ENCODE results near the gene TPST1.
"Not testable (repeated sequence)": the region's sequence is repeated elsewhere in the genome, so short reads cannot be mapped to it uniquely, and the experiment has no call there.

Gene TPST1

DNA sequence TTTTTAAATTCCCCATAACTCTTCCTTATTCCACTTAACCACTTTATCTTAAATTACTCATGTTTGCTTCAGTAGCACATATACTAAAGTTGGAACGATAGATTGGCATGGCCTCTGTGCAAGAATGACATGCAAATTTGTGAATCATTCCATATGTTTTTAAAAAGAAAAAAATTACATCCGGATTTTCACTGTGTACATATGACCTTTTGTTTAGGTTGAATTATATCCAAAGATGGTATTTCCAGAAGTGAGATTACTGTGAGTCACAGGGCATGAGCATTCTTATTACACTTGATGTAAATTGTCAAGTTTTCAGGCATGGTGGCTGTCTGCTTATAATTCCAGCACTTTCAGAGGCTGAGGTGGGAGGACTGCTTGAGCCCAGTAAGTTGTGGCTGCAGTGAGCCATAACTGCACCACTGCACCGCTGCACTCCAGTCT, 190.0 kb downstream of the TPST1 start:
- not testable (repeated sequence) for DNase-seq

GRCh38 chr7:66396052-66396451, 190.9 kb downstream of the TPST1 start:
- not testable (repeated sequence) for DNase-seq

DNA sequence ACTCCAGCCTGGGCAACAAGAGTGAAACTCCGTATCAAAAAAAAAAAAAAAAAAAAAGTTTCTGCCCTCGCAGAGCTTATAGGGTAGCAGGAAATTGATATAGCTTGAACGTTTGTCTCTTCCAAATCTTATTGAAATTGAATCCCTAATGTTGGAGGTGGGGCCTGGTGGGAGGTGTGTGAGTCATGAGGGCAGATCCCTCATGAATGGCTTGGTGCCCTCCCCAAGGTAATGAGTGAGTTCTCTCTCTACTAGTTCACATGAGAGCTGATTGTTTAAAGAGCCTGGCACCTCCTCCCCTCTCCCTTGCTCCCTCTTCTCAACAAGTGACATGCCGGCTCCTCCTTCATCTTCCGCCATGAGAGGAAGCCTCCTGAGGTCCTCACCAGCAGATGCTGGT, 193.7 kb downstream of the TPST1 start:
- not testable (repeated sequence) for DNase-seq

DNA sequence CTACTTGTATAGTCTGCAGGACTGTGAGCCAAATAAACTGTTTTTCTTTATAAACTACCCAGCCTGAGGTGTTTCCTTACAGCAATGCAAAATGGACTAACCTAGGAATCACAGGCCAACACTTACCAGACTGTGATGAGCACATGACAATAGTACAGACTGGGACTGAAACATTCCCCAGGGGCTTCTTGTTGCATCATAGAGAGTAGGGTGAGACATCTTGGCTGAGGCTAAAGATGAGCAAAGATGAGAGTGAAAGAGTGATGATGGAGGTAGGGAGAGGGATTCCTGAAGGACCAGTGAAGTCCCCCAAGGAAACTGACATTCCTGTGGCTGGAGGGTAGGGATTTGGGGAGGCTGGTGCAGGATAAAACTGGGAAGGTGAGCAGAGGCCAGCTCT, 194.4 kb downstream of the TPST1 start:
- no peak for DNase-seq

GRCh38 chr7:66400400-66400799, 195.3 kb downstream of the TPST1 start:
- DNase-seq: no peak

DNA sequence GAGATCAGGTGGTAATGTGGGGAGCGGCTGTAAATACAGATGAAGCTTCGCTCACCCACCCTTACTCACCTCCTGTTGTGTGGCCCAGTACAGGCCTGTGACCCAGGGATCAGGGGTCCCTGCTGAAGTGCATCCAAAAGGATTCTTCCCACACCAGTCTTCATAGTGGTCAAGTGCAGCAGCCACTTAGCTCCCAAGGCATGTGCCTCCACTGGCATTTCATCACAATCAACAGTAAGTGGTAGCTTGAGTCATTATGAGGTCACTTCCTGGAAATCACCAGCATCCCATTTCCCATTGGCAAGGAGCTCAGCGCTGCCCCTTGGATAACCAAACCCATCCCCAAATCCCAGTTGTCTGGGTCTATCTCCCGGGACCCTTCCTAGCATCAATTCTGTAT, 196.0 kb downstream of the TPST1 start:
- DNase-seq: not testable (repeated sequence)

DNA sequence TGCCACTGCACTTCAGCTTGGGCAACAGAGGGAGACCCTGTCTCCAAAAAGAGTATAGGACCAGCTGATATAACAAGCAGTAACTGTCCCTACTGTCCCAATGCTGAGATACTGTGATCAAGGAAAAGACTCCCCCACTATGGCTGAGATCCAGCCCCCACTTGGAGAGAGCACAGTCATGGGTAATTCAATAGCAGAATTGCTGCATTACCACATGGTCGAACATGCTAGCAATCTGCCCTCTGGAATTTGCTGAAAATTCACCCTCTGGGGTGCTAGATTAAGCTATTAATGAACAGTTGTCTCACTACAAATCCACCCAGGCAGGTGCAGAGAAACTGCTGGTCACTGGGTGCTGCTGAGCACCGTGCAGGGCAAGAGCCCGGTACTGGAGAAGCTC, 196.8 kb downstream of the TPST1 start:
- DNase-seq: not testable (repeated sequence)

GRCh38 chr7:66403564-66403963, 198.4 kb downstream of the TPST1 start:
- no peak for DNase-seq

- no peak for DNase-seq
These were observed 204.4 kb downstream of the TPST1 start for GRCh38 chr7:66409493-66409892.
